SK-N-SH (cell line): ENCODE data around the gene ZNF783. TPM values are rescaled to one million over a fixed set of nuclear protein-coding genes. Genes with fewer than 3 reads are reported as not detected.

Experiments
- CTCF ChIA-PET: fragments of 300-600, 350-600 bp; formaldehyde crosslinking; extraction: SDS; loops from one replicate; lab custom pipeline; 2021; lab: Yijun Ruan, JAX
- POLR2A ChIA-PET: fragments of 350-600 bp; sonication (Branson Sonifier 250); formaldehyde crosslinking; extraction: SDS; loops from one replicate; lab custom pipeline; 2020; ENCODE audit warnings: antibody characterized with exemption, inconsistent platforms; lab: Yijun Ruan, JAX
- DNase-seq: peaks from one replicate; pipeline ENCODE4 v3.0.0; 2012
- H2AFZ ChIP-seq: fragments of 200-600 bp; sonication (generic); 2 replicates; pipeline ENCODE4 v1.8.1; 2016; ENCODE audit warnings: antibody characterized with exemption, mild to moderate bottlenecking, low read depth
- H3F3A ChIP-seq: fragments of 200-600 bp; sonication (generic); replicated peaks from 2 replicates; pipeline ENCODE3; 2016; ENCODE audit warnings: antibody characterized with exemption, mild to moderate bottlenecking; ENCODE audit not compliant: insufficient read depth
- H3K27ac ChIP-seq, 2 experiments: fragments of 200-500 bp in 1 of 2; fragments of 200-600 bp in 1 of 2; sonication (Bioruptor generic) in 1 of 2; sonication (generic), shearing (Covaris generic) in 1 of 2; 2 replicates each; pipeline versions ENCODE4 v1.5.1 to v1.6.1; 2014 to 2016; ENCODE audit warnings: low read depth in 2 of 2, inconsistent platforms in 1 of 2, low read length in 1 of 2, mild to moderate bottlenecking in 1 of 2, mixed read lengths in 1 of 2
- H3K27me3 ChIP-seq: fragments of 200-600 bp; sonication (generic), shearing (Covaris generic); 2 replicates; pipeline ENCODE4 v1.6.1; 2016; ENCODE audit warnings: mixed run types; ENCODE audit not compliant: insufficient read depth
- H3K36me3 ChIP-seq, 2 experiments: fragments of 200-500 bp in 1 of 2; fragments of 200-600 bp in 1 of 2; sonication (Bioruptor generic) in 1 of 2; sonication (generic) in 1 of 2; replicated peaks in 1 of 2; 2 replicates each; pipeline versions ENCODE3 to v1.5.1; 2014 to 2016; ENCODE audit warnings: low read length in 1 of 2, mild to moderate bottlenecking in 1 of 2; ENCODE audit not compliant: insufficient read depth in 2 of 2, control insufficient read depth in 1 of 2
- H3K4me1 ChIP-seq, 2 experiments: fragments of 200-500 bp in 1 of 2; fragments of 200-600 bp in 1 of 2; sonication (Bioruptor generic) in 1 of 2; sonication (generic), shearing (Covaris generic) in 1 of 2; 2 replicates each; pipeline versions ENCODE4 v1.5.1 to v1.6.1; 2014 to 2016; ENCODE audit warnings: low read depth in 1 of 2, low read length in 1 of 2, mixed run types in 1 of 2; ENCODE audit not compliant: insufficient read depth in 2 of 2, control insufficient read depth in 1 of 2
- H3K4me2 ChIP-seq: fragments of 200-600 bp; sonication (generic), shearing (Covaris generic); 2 replicates; pipeline ENCODE4 v1.6.1; 2017; ENCODE audit warnings: mixed run types
- H3K4me3 ChIP-seq, 2 experiments: fragments of 200-500 bp in 1 of 2; fragments of 200-600 bp in 1 of 2; sonication (Bioruptor generic) in 1 of 2; sonication (generic), shearing (Covaris generic) in 1 of 2; 2 replicates each; pipeline versions ENCODE4 v1.5.1 to v1.8.1; 2014 to 2016; ENCODE audit warnings: low read depth in 2 of 2, inconsistent platforms in 1 of 2, low read length in 1 of 2, mild to moderate bottlenecking in 1 of 2, mixed read lengths in 1 of 2, moderate library complexity in 1 of 2
- H3K79me2 ChIP-seq: fragments of 200-600 bp; sonication (generic); 2 replicates; pipeline ENCODE4 v1.8.1; 2017; ENCODE audit warnings: mild to moderate bottlenecking; ENCODE audit not compliant: insufficient read depth
- H3K9ac ChIP-seq: fragments of 200-600 bp; sonication (generic); 2 replicates; pipeline ENCODE4 v1.6.1; 2017; ENCODE audit warnings: mixed run types
- H3K9me2 ChIP-seq: fragments of 200-600 bp; sonication (generic); 2 replicates; pipeline ENCODE4 v1.6.1; 2017; ENCODE audit warnings: mixed run types
- H3K9me3 ChIP-seq: fragments of 200-600 bp; sonication (generic); 2 replicates; pipeline ENCODE4 v1.6.1; 2017; ENCODE audit warnings: mixed run types, mild to moderate bottlenecking, moderate library complexity
- H4K20me1 ChIP-seq: fragments of 200-600 bp; sonication (generic); 2 replicates; pipeline ENCODE4 v1.6.1; 2017; ENCODE audit warnings: mild to moderate bottlenecking, mixed run types; ENCODE audit not compliant: insufficient read depth
- CHD2 ChIP-seq: fragments of 150-350 bp; IDR thresholded peaks from 2 replicates; pipeline ENCODE4 v1.6.1; 2018; ENCODE audit warnings: low read length; ENCODE audit not compliant: partially characterized antibody
- EP300 ChIP-seq, 2 experiments: IDR thresholded peaks; 2 replicates each; pipeline versions ENCODE4 v1.4.0 to v1.6.1; 2012; ENCODE audit warnings: borderline replicate concordance in 1 of 2, low read depth in 1 of 2, low read length in 1 of 2
- EZH2phosphoT487 ChIP-seq: fragments of 200-600 bp; sonication (generic); IDR thresholded peaks from 2 replicates; pipeline ENCODE4 v1.6.1; 2017; ENCODE audit warnings: low read depth, mixed run types, mild to moderate bottlenecking, antibody characterized with exemption, moderate library complexity, borderline replicate concordance
- FOSL2 ChIP-seq: IDR thresholded peaks from 2 replicates; pipeline ENCODE4 v1.4.0; 2012; ENCODE audit warnings: low read depth, mild to moderate bottlenecking, moderate library complexity, borderline replicate concordance
- GATA2 ChIP-seq: sonication (generic); formaldehyde crosslinking; IDR thresholded peaks from 2 replicates; pipeline ENCODE4 v1.5.0; 2020; ENCODE audit warnings: mild to moderate bottlenecking, missing genetic modification reagents
- RFX5 ChIP-seq: IDR thresholded peaks from 2 replicates; pipeline ENCODE4 v1.6.1; 2012; ENCODE audit warnings: mild to moderate bottlenecking, improper control_type of control experiment, low read length
- TAF1 ChIP-seq: IDR thresholded peaks from 2 replicates; pipeline ENCODE4 v1.6.1; 2012; ENCODE audit warnings: low read depth, mild to moderate bottlenecking, low read length, moderate library complexity, borderline replicate concordance
- TCF12 ChIP-seq: IDR thresholded peaks from 2 replicates; pipeline ENCODE4 v1.4.0; 2012
- YY1 ChIP-seq: IDR thresholded peaks from 2 replicates; pipeline ENCODE4 v1.4.0; 2012; ENCODE audit warnings: low read depth, mild to moderate bottlenecking
- WGBS: methylation state at CpG from one replicate; pipeline ENCODE4 v1.1.6; 2017; ENCODE audit warnings: low lambda C conversion rate; 5-methylcytosine and 5-hydroxymethylcytosine counted together
- polyA plus RNA-seq, 3 experiments: library from polyadenylated mRNA; depleted of rRNA; stranded (reverse); fragments of >200 nt; gene quantifications; 2 replicates each; pipeline ENCODE4 v1.2.3, GENCODE V29; 2012
- TF ChIP-seq, protein P1 (sequence below): IDR thresholded peaks from 2 replicates; pipeline ENCODE4 v1.4.0; 2012; ENCODE audit warnings: low read depth, borderline replicate concordance
- TF ChIP-seq, protein P2 (sequence below): IDR thresholded peaks from 2 replicates; pipeline ENCODE4 v1.6.1; 2012; ENCODE audit warnings: mild to moderate bottlenecking, low read depth, low read length, moderate library complexity
- TF ChIP-seq, protein P3 (sequence below): fragments of 150-350 bp; IDR thresholded peaks from 2 replicates; pipeline ENCODE4 v1.6.1; 2017; ENCODE audit warnings: antibody characterized with exemption, low read length, low read depth, borderline replicate concordance
- TF ChIP-seq, protein P4 (sequence below): IDR thresholded peaks from 2 replicates; pipeline ENCODE4 v1.4.0; 2012; ENCODE audit warnings: low read depth, borderline replicate concordance
- TF ChIP-seq, protein P5 (sequence below): IDR thresholded peaks from 2 replicates; pipeline ENCODE4 v1.4.0; 2012; ENCODE audit warnings: low read depth

ZNF783 gene
- polyA plus RNA-seq, 1 of the 3 experiments (the other 2 are of a cell fraction) = 12.5 TPM

DNA sequence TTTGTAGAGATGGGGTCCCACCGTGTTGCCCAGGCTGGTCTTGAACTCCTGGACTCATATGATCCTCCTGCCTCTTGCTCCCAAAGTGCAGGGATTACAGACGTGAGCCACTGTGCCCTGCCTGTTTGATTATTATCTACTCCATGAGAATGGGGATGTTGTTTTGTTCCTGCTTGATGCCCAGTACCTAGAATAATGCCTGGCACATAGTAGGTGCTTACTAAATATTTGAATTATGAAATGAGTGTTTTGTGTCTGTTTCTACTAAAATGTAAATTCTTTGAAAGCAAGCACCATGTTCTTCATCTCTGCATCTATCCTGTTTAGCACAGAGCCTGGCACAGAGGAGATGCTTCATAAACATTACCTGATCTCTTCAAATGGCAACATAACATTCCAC is 40.9 kb downstream of the ZNF783 start:
- Histone ChIP-seq H3F3A (peaks cover 3% of the 10 kb centered on the region), H2AFZ (no peak overlapping the region), H3K27ac (no peak overlapping the region), H4K20me1 (no peaks in the 10 kb centered on the region), H3K79me2 (no peaks in the 10 kb centered on the region), H3K9me3 (no peaks in the 10 kb centered on the region), H3K9me2 (no peaks in the 10 kb centered on the region), H3K4me2 (no peak overlapping the region), H3K36me3 (no peaks in the 10 kb centered on the region), H3K9ac (no peak overlapping the region), H3K4me1 (no peaks in the 10 kb centered on the region), H3K4me3 (no peak overlapping the region), H3K27me3 (no peaks in the 10 kb centered on the region)
- ChIA-PET POLR2A (no interaction called here), CTCF (no interaction called here)
- TF ChIP-seq TAF1 (no peak), YY1 (no peak), EZH2phosphoT487 (no peak), TCF12 (no peak), GATA2 (CRISPR knock-in tag) (no peak), EP300 (IDR thresholded peaks at IDR 0.05; ENCODE audit: borderline replicate concordance in 1 of 2, low read depth in 1 of 2, low read length in 1 of 2) (no peak), FOSL2 (no peak), RFX5 (no peak), CHD2 (no peak)
- TF ChIP-seq, protein P1, sequence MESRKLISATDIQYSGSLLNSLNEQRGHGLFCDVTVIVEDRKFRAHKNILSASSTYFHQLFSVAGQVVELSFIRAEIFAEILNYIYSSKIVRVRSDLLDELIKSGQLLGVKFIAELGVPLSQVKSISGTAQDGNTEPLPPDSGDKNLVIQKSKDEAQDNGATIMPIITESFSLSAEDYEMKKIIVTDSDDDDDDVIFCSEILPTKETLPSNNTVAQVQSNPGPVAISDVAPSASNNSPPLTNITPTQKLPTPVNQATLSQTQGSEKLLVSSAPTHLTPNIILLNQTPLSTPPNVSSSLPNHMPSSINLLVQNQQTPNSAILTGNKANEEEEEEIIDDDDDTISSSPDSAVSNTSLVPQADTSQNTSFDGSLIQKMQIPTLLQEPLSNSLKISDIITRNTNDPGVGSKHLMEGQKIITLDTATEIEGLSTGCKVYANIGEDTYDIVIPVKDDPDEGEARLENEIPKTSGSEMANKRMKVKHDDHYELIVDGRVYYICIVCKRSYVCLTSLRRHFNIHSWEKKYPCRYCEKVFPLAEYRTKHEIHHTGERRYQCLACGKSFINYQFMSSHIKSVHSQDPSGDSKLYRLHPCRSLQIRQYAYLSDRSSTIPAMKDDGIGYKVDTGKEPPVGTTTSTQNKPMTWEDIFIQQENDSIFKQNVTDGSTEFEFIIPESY = no peak
- TF ChIP-seq, protein P2, sequence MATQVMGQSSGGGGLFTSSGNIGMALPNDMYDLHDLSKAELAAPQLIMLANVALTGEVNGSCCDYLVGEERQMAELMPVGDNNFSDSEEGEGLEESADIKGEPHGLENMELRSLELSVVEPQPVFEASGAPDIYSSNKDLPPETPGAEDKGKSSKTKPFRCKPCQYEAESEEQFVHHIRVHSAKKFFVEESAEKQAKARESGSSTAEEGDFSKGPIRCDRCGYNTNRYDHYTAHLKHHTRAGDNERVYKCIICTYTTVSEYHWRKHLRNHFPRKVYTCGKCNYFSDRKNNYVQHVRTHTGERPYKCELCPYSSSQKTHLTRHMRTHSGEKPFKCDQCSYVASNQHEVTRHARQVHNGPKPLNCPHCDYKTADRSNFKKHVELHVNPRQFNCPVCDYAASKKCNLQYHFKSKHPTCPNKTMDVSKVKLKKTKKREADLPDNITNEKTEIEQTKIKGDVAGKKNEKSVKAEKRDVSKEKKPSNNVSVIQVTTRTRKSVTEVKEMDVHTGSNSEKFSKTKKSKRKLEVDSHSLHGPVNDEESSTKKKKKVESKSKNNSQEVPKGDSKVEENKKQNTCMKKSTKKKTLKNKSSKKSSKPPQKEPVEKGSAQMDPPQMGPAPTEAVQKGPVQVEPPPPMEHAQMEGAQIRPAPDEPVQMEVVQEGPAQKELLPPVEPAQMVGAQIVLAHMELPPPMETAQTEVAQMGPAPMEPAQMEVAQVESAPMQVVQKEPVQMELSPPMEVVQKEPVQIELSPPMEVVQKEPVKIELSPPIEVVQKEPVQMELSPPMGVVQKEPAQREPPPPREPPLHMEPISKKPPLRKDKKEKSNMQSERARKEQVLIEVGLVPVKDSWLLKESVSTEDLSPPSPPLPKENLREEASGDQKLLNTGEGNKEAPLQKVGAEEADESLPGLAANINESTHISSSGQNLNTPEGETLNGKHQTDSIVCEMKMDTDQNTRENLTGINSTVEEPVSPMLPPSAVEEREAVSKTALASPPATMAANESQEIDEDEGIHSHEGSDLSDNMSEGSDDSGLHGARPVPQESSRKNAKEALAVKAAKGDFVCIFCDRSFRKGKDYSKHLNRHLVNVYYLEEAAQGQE = no peak
- TF ChIP-seq, protein P3, sequence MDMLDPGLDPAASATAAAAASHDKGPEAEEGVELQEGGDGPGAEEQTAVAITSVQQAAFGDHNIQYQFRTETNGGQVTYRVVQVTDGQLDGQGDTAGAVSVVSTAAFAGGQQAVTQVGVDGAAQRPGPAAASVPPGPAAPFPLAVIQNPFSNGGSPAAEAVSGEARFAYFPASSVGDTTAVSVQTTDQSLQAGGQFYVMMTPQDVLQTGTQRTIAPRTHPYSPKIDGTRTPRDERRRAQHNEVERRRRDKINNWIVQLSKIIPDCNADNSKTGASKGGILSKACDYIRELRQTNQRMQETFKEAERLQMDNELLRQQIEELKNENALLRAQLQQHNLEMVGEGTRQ = no peak
- TF ChIP-seq, protein P4, sequence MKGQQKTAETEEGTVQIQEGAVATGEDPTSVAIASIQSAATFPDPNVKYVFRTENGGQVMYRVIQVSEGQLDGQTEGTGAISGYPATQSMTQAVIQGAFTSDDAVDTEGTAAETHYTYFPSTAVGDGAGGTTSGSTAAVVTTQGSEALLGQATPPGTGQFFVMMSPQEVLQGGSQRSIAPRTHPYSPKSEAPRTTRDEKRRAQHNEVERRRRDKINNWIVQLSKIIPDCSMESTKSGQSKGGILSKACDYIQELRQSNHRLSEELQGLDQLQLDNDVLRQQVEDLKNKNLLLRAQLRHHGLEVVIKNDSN = no peak
- TF ChIP-seq, protein P5, sequence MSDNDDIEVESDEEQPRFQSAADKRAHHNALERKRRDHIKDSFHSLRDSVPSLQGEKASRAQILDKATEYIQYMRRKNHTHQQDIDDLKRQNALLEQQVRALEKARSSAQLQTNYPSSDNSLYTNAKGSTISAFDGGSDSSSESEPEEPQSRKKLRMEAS = no peak
- DNase-seq = no peak
- 10% methylated on average over 2 of the region's 2 CpGs for WGBS
